Loucy (cell line): ENCODE data around the gene CFAP70.

Experiments
- H2AFZ ChIP-seq: fragments of 200-600 bp; sonication (generic); 2 replicates; pipeline ENCODE4 v1.6.0; 2016; ENCODE audit warnings: antibody characterized with exemption, mild to moderate bottlenecking, low read length, moderate library complexity
- H3F3A ChIP-seq: fragments of 200-600 bp; 2 replicates; pipeline ENCODE4 v1.6.0; 2016; ENCODE audit warnings: antibody characterized with exemption, low read depth, mild to moderate bottlenecking
- H3K27me3 ChIP-seq: fragments of 200-600 bp; sonication (generic); 2 replicates; pipeline ENCODE4 v1.6.1; 2014; ENCODE audit warnings: low read length, mild to moderate bottlenecking; ENCODE audit not compliant: insufficient read depth, poor library complexity, severe bottlenecking
- H3K36me3 ChIP-seq: fragments of 200-600 bp; sonication (generic); 2 replicates; pipeline ENCODE4 v1.6.1; 2016; ENCODE audit warnings: low read length; ENCODE audit not compliant: insufficient read depth
- H3K4me1 ChIP-seq: fragments of 200-600 bp; sonication (generic); 2 replicates; pipeline ENCODE4 v1.5.1; 2014; ENCODE audit warnings: low read length, mild to moderate bottlenecking; ENCODE audit not compliant: insufficient read depth, poor library complexity, severe bottlenecking
- H3K4me2 ChIP-seq: fragments of 200-600 bp; sonication (generic); 2 replicates; pipeline ENCODE4 v1.6.0; 2014; ENCODE audit warnings: antibody characterized with exemption, low read length, low read depth, mild to moderate bottlenecking; ENCODE audit not compliant: poor library complexity, severe bottlenecking
- H3K4me3 ChIP-seq: fragments of 200-600 bp; sonication (generic); 2 replicates; pipeline ENCODE4 v1.5.1; 2014; ENCODE audit warnings: low read length, mild to moderate bottlenecking, mixed read lengths; ENCODE audit not compliant: poor library complexity, severe bottlenecking
- H3K79me2 ChIP-seq: fragments of 200-600 bp; sonication (generic); 2 replicates; pipeline ENCODE4 v1.6.1; 2014; ENCODE audit warnings: low read length; ENCODE audit not compliant: insufficient read depth
- H3K9ac ChIP-seq: fragments of 200-600 bp; sonication (generic); 2 replicates; pipeline ENCODE4 v1.6.0; 2014; ENCODE audit warnings: mild to moderate bottlenecking, low read depth, low read length, moderate library complexity; ENCODE audit not compliant: poor library complexity, severe bottlenecking
- H3K9me2 ChIP-seq: fragments of 200-600 bp; sonication (generic); replicated peaks from 2 replicates; pipeline ENCODE4 v1.6.1; 2016; ENCODE audit warnings: low read depth, low read length, mixed read lengths
- H3K9me3 ChIP-seq: fragments of 200-600 bp; sonication (generic); 2 replicates; pipeline ENCODE4 v1.6.1; 2014; ENCODE audit warnings: mild to moderate bottlenecking, antibody characterized with exemption, low read length, low read depth; ENCODE audit not compliant: insufficient read depth
- H4K20me1 ChIP-seq: fragments of 200-600 bp; sonication (generic); 2 replicates; pipeline ENCODE4 v1.6.0; 2014; ENCODE audit warnings: antibody characterized with exemption, low read length, mild to moderate bottlenecking; ENCODE audit not compliant: insufficient read depth, poor library complexity, severe bottlenecking
- EZH2phosphoT487 ChIP-seq: fragments of 200-600 bp; IDR thresholded peaks from 2 replicates; pipeline ENCODE4 v1.6.1; 2018; ENCODE audit warnings: antibody characterized with exemption, mild to moderate bottlenecking, moderate library complexity, borderline replicate concordance
- TF ChIP-seq, protein P1 (sequence below): fragments of 200-600 bp; sonication (generic); conservative IDR thresholded peaks from 2 replicates; pipeline ENCODE4 v1.5.1; 2014; ENCODE audit warnings: mild to moderate bottlenecking, antibody characterized with exemption, low read length

Gene CFAP70

GRCh38 chr10:73215749-73216148 is 142.9 kb downstream of the CFAP70 start:
- Histone ChIP-seq H3K79me2 (no peaks in the 10 kb centered on the region), H3F3A (no peaks in the 10 kb centered on the region), H3K4me3 (no peak overlapping the region), H2AFZ (no peak overlapping the region), H3K9ac (no peak overlapping the region), H3K9me3 (no peaks in the 10 kb centered on the region), H4K20me1 (no peaks in the 10 kb centered on the region), H3K27me3 (no peaks in the 10 kb centered on the region), H3K4me1 (no peaks in the 10 kb centered on the region), H3K4me2 (no peak overlapping the region), H3K9me2 (no peaks in the 10 kb centered on the region), H3K36me3 (peaks cover 13% of the 10 kb centered on the region; the same call in 1 of the 2 replicates)
- TF ChIP-seq EZH2phosphoT487, result no peak
- TF ChIP-seq, protein P1, sequence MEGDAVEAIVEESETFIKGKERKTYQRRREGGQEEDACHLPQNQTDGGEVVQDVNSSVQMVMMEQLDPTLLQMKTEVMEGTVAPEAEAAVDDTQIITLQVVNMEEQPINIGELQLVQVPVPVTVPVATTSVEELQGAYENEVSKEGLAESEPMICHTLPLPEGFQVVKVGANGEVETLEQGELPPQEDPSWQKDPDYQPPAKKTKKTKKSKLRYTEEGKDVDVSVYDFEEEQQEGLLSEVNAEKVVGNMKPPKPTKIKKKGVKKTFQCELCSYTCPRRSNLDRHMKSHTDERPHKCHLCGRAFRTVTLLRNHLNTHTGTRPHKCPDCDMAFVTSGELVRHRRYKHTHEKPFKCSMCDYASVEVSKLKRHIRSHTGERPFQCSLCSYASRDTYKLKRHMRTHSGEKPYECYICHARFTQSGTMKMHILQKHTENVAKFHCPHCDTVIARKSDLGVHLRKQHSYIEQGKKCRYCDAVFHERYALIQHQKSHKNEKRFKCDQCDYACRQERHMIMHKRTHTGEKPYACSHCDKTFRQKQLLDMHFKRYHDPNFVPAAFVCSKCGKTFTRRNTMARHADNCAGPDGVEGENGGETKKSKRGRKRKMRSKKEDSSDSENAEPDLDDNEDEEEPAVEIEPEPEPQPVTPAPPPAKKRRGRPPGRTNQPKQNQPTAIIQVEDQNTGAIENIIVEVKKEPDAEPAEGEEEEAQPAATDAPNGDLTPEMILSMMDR, result no peak

GRCh38 chr10:73211106-73211811 is 147.4 kb downstream of the CFAP70 start:
- no peaks in the 10 kb centered on the region for H3K9me3 ChIP-seq
- H3K27me3 ChIP-seq, result no peaks in the 10 kb centered on the region
- H3K9me2 ChIP-seq, result no peaks in the 10 kb centered on the region

DNA sequence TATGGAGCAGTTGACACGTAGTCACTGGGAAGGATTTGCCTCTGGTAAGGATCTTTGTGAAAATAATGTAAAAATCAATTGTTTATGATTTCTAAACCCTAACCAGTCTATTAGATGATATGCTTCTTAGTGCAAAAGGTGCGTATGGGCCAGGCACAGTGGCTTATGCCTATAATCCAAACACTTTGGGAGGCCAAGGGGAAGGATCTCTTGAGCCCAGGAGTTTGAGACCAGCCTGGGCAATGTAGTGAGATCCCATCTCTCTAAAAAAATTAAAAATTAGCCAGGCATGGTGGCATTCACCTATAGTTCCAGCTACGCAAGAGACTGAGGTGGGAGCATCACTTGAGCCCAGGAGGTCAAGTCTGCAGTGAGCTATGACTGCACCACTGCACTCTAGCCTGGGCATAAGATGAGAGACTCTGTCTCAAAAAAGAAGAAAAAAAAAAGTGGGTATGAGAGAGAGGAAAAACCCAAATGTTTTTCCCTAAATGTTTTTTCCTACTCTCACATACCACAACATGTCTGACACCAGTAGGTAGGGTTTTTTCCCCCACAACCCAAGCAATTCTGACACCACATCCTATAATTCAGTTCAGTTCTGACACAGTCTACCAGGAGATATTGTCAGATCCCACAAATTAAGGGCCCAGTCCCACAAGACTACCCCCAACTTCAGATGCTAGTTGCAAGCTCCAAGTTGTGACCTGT is 148.1 kb downstream of the CFAP70 start:
- TF ChIP-seq, protein P1, result no peak
- TF ChIP-seq EZH2phosphoT487, result no peak
- Histone ChIP-seq H3K79me2 (no peaks in the 10 kb centered on the region), H3K4me3 (no peak overlapping the region), H4K20me1 (no peaks in the 10 kb centered on the region), H3K9me2 (no peaks in the 10 kb centered on the region), H3K4me1 (no peaks in the 10 kb centered on the region), H3K9ac (no peak overlapping the region), H3K36me3 (no peaks in the 10 kb centered on the region), H3K9me3 (no peaks in the 10 kb centered on the region), H3F3A (no peaks in the 10 kb centered on the region), H3K4me2 (no peak overlapping the region), H2AFZ (no peak overlapping the region), H3K27me3 (no peaks in the 10 kb centered on the region)

More at GRCh38 chr10:73211106-73211811, 147.4 kb downstream of the CFAP70 start:
- no peaks in the 10 kb centered on the region for H4K20me1 ChIP-seq
- H3K36me3 ChIP-seq, result 0 out of 2 replicates have a peak, but pooled peaks cover under 1% of the 10 kb centered on the region
- no peak overlapping the region for H3K4me2 ChIP-seq
- H3F3A ChIP-seq, result no peaks in the 10 kb centered on the region
- no peak overlapping the region for H3K9ac ChIP-seq
- TF ChIP-seq, protein P1, result no peak
- TF ChIP-seq EZH2phosphoT487, result no peak
- no peaks in the 10 kb centered on the region for H3K4me1 ChIP-seq
- no peaks in the 10 kb centered on the region for H3K79me2 ChIP-seq
- no peak overlapping the region for H3K4me3 ChIP-seq
- H2AFZ ChIP-seq, result no peak overlapping the region
